GM13977 (cell line): ENCODE data around the gene ANXA2.

Source experiments
- DNase-seq: peaks from one replicate; pipeline ENCODE4 v3.0.0; 2012; ENCODE audit warnings: low spot score
- CTCF ChIP-seq: IDR thresholded peaks from 2 replicates; pipeline ENCODE4 v1.5.1; 2012; ENCODE audit warnings: mild to moderate bottlenecking, control low read depth; ENCODE audit not compliant: insufficient read depth; ENCODE audit errors: extremely low read depth, missing control alignments
- in situ Hi-C: fragments of 300-500 bp; cut with MboI; formaldehyde crosslinking; loops from one replicate; pipeline ENCODE4 v1.12.0; 2022; ENCODE audit warnings: low sequenced_read_pairs, low pct_unique_long_range_greater_than_20kb, mixed read lengths, inconsistent platforms; ENCODE audit not compliant: unreplicated experiment

The ANXA2 gene

GRCh38 chr15:60371175-60372051 is 26.4 kb downstream of the ANXA2 start:
- in situ Hi-C loops = no loop called here
- no peak for TF ChIP-seq CTCF
- DNase-seq = no peak

GRCh38 chr15:60370869-60371136 is 27.0 kb downstream of the ANXA2 start:
- no peak for TF ChIP-seq CTCF
- no peak for DNase-seq
- in situ Hi-C loops = no loop called here

GRCh38 chr15:60370105-60370868 is 27.5 kb downstream of the ANXA2 start:
- DNase-seq = no peak
- in situ Hi-C loops = no loop called here
- TF ChIP-seq CTCF = no peak

GRCh38 chr15:60369696-60370095 is 28.1 kb downstream of the ANXA2 start:
- TF ChIP-seq CTCF = no peak
- no peak for DNase-seq
- in situ Hi-C loops = no loop called here

- no peak for DNase-seq
- TF ChIP-seq CTCF = no peak
- in situ Hi-C loops = no loop called here
These were observed 33.2 kb downstream of the ANXA2 start for GRCh38 chr15:60364612-60364924.

GRCh38 chr15:60363903-60364611 is 33.7 kb downstream of the ANXA2 start:
- TF ChIP-seq CTCF = no peak
- DNase-seq = no peak
- in situ Hi-C loops = no loop called here
